Stimulated activated CD4-positive, alpha-beta T cell treated with anti-CD3 and anti-CD28 coated beads, Interleukin-4, amount 100 ng/mL, for 4 hours (primary cell): ENCODE measurements around the gene RIN2.

ENCODE experiments used
- DNase-seq, 2 experiments: peaks; one replicate each; pipeline ENCODE4 v3.0.0-alpha.2; 2020

Gene RIN2, protein sequence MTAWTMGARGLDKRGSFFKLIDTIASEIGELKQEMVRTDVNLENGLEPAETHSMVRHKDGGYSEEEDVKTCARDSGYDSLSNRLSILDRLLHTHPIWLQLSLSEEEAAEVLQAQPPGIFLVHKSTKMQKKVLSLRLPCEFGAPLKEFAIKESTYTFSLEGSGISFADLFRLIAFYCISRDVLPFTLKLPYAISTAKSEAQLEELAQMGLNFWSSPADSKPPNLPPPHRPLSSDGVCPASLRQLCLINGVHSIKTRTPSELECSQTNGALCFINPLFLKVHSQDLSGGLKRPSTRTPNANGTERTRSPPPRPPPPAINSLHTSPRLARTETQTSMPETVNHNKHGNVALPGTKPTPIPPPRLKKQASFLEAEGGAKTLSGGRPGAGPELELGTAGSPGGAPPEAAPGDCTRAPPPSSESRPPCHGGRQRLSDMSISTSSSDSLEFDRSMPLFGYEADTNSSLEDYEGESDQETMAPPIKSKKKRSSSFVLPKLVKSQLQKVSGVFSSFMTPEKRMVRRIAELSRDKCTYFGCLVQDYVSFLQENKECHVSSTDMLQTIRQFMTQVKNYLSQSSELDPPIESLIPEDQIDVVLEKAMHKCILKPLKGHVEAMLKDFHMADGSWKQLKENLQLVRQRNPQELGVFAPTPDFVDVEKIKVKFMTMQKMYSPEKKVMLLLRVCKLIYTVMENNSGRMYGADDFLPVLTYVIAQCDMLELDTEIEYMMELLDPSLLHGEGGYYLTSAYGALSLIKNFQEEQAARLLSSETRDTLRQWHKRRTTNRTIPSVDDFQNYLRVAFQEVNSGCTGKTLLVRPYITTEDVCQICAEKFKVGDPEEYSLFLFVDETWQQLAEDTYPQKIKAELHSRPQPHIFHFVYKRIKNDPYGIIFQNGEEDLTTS

DNA sequence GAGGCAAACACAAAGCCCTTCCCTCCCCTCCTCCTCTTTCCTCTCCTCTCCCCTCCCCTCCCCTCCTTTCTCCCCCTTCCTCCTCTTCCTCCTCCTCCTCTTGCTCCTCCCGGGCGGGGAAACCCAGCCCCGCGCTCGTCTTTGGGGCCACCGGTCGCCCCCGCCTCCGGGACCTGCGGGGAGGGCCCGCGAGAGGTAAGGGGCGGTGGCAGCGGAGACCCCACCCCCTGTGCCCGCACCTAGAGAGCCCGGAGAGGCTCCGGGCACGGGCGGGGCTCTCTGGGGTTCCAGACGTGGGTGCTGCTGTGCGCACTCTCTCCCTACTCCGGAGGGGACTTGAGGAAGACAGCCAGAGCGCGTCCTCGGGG, at the start of gene RIN2:
TSS of gene RIN2 (plus strand) at position 126 of the 368 bp plus-strand sequence. CDS start 131,344 bp downstream, outside the sequence.
- DNase-seq = no peak

DNA sequence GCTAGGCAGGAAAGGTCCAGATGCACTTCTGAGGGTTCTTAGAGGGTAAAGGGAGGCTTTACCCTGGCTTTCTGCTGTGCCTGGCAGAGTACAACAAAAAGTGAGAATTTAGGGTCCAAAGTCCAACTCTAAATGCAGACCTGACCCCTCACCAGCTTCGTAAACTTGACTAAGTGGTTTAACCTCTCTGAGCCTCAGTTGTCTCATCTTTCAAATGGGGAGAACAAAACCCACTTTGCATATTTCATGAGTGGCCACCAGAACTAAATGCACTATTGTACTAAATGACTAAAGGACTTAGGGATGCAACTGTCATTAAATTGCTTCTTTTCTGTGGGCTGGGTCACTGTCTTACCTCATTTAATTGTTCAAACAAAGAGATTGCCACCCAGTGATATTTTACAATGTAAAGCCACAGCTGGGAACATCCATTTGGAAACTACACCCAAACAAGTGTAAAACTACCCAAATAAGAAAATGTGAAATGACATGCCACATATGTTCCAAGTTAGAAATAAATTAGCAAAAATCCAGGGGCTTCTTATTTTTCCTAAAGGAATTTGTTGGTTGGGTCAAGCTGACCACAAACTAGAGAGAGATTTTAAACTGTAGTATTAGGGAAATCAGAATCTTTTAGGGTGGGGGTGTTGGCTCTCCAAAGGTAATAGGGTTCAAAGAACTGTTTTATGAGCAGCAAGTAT, 48.3 kb upstream of the RIN2 start:
- no peak for DNase-seq

DNA sequence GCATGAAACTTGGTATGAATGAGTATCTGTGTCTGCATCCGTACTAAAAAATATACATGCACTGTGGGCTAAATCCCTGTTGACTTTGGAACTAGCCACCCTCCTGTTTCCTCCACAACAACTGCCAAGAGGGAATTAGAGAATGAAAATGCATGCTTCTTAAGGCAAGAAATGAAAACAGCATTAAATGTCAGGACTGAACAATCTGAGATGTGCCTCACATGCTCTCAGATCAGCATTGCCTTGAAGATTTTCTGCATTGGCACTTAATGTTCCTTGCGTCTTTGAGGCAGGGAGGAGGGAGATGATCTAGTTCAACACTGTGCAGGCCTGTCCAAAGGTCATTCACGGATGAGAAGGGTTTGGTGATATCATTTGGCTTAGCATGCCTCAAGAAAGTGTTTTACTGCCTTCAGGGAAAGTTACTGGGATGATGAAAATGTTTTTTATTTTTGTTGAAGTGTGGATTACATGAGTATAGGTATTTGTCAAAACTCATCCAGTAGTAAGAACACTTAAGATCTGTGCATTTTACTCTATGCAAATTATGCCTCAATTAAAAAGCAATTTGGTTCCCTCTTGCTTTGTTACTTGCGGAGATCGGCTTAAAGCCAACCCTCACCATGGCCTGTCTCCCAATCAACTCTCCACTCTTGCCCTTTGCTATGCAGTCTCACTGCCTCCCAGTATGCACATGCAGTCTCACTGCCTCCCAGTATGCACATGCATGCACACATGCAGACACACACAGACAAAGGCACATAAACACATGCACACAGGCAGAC, 47.5 kb upstream of the RIN2 start:
- no peak for DNase-seq

DNA sequence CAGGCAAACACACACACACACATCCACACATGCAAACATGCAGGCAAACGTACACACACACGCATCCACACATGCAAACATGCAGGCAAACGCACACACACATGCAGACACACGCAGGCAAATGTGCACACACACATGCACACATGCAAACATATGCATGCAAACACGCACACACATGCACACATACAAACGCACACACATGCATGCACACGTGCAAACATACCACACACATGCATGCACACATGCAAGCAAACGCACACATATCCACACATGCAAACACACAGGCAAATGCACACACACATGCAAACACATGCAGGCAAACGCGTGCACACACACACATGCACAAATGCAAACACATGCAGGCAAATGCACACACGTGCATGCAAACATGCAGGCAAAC, 46.9 kb upstream of the RIN2 start:
- no peak for DNase-seq

DNA sequence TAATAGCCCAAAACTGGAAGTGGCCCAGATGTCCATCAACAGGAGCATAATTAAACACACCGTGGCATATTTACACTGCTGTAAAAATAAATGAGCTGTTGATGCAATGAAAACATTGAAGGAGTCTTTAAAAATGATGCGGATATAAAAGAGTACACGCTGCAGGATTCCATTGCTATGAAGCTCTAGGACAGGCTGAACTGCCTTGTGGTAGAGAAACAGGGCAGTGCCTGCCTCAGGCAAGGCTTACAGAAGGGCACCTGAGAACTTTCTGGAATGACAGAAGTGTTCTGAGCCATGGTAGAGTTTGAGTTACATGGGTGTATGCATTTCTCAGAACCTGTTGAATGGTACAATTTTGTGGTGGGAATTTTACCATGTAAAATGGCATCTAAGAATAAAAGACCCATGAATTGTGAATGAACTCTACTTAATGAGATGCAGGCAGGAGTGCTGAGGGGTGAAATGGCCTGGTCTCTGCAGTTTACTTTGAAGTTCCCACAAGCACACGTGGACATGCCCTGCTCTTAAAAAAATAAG, 45.3 kb upstream of the RIN2 start:
- DNase-seq = no peak

DNA sequence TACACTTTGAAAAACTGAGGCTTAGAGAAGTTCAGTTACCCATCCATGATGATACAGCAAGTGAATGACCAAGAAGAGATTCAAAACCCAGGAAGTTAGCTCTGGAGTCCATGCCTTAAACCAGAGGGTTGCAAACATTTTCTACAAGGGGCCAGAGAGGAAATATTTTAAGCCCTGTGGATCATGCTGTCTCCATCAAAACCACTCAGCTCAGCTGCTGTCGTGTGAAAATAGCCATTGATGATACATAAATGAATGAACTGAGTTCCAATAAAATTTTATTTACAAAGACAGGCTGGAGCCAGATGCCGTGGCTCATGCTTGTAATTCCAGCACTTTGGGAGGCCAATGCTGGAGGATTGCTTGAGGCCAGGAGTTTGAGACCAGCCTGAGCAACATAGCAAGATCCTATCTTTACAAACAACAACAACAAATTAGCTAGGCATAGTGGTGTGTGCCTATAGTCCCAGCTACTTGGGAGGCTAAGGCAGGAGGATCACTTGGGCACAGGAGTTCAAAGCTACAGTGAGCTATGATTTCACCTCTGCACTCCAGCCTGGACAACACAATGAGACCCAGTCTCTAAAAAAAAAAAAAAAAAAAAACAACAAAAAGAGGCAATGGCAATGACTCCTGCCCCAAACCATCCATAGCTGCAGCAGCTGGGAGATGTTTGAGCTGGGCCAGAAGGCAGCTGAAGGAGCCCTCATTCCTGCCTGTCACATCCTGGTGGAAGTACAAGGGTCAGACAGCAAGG, 44.1 kb upstream of the RIN2 start:
- no peak for DNase-seq

DNA sequence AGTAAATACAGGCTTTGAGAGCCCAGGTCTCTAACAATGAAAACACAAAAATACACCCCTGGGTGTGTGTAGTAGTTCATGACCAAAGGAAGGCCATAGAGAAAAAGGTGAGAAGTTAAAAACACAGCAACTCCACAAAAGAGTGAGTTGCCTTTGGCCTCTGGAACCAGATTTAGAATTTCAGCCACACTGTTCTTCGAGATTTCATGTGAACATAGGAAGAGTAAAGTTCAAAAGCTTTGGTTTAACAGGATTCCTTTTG, 43.5 kb upstream of the RIN2 start:
- DNase-seq = no peak

DNA sequence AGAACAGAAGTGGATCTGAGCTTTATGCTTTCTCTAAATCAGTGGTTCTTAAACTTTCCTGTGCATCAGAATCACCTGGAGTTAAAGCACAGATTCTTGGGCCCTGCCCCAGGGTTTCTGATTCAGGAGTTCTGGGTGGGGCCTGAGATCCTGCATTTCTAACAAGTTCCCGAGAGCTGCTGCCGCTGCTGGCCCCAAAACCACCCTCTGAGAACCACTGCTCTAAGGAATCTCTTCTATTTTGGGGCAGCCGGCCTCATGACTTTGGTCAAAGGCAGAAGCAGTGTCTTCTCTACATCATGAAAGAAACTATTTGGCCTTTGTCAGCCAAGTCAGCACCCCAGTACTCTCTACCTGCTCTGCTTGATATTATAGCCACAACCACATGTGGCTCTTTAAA, 42.1 kb upstream of the RIN2 start:
- DNase-seq = no peak

DNA sequence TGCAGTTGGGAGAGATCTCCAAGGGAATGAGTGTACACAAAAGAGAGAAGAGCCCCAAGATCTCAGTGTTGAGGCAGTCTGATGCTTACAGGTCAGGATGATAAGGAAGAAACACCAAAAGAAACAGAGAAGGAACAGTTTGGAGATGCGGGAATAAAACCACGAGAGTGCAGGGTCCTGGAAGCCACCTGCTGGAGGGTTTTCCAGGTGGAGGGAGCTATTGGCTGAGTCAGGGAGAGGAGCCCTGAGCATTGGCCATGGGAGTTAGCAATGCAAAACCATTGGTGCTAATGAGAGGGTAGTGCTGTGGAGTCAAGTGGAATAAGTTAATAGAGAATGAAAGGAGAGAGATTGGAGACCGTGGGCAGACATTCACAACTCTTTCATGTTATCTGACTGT, 39.2 kb upstream of the RIN2 start:
- no peak for DNase-seq

DNA sequence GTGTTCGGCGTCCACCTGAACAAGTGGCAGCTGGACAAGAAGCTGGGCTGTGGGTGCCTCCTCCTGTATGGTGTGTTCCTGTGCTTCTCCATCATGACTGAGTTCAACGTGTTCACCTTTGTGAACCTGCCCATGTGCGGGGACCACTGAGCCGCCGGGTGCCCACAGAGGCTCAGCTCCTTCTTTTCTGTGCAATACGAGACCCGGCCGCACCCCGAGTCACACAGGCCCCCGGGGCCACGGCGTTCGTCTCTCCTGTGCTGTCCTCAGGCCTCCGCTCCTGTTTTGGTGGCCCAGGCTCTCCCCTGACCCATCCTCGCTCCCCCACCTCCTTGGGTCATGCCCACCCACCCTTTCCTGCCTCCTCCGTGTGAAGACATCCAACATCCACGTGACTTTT, 37.1 kb upstream of the RIN2 start:
- no peak for DNase-seq

DNA sequence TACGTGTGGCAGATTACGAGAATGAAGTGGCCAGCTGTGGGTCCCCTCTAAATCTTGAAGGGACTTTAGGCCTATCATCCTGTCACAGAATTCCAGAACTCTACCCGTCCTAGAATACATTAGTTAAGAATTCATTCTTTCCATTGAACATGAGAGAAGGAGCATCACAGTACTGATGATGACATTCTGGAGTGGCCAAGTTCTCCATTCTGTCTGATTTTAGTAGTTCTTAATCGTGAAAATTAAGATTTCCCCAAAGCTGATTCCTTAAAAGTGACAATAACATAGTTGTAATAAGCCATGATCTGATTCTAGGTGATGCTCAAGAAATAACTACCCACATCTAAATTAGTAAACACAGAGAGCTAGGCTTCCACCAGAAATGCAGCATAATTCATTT, 35.0 kb upstream of the RIN2 start:
- no peak for DNase-seq

DNA sequence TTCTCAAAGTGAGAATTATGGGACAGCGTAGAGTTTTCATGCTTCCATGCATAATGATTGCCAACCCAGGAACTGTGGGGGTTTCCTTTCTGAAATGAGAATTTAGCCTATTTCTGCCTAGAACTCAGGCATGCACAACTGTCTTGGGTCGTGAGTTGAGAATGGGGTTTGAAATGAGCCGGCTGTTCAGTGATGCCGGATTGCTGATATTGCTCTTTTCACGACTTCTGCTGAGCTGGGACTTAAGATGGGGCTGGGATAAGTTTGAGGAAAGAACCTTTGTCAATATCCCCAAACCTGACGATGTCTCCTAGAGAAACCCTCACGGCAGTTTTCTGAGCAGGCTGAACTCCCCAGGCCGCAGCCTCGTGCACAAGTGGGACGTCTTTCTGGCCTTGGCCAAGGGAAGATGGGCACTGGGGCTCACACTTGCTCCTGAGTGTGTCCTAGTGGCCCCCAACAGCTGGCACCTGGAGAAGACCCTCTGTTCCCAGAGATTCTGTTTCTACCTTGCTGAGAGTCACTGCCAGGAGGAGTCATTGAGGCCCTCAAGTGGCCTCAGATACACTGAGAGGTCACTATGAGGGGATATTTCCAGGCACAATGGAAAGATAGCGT, 34.1 kb upstream of the RIN2 start:
- no peak for DNase-seq

DNA sequence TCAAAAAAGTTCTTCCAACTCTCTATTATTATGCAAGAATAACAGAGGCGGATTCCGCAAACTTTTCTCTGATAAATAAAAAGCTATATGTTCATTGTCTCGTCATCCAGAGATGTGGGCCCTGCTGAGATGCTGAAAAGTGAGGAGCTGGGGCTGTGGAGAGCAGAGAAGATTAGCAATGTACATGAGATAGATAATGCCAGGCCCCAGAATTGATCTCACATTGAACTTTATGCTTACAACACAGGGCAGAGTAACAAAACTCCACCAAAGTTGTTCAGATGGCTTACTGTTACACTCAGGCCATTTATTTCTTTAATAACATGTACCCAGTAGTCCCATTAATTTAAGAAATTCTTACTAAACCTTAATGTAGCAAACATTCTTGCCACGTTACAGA, 32.7 kb upstream of the RIN2 start:
- DNase-seq = no peak

DNA sequence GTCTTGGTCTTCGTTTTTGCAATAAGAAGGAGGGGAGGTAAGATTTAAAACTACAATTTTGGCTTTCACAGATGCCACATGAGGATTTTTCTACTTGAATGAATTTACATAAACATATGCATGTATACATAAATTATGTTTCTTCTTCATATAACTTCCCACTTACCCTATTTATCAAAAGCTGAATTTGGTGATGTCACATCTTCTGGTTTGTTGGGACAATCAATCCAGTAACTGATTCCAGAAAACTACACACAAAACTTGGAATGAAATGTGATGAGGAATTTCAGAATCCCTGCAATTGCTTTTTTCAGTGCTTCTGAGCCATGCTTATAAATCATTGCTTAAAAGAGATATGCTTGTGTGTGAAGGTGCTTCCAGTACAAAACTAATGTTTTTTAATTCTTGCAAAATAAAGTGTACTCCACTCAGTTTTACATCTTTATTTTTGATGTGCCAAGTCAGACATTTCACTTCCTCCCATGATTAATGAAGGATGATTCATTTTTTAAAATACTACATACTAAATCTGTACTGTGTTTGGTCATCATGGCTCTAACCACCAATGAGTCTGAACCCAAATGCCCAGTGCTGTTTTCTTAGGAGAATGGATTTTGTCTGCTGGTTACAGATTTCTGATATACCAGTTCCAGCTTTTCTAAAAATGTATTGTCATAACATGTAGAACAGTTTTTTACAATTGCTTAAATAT, 32.1 kb upstream of the RIN2 start:
- no peak for DNase-seq

DNA sequence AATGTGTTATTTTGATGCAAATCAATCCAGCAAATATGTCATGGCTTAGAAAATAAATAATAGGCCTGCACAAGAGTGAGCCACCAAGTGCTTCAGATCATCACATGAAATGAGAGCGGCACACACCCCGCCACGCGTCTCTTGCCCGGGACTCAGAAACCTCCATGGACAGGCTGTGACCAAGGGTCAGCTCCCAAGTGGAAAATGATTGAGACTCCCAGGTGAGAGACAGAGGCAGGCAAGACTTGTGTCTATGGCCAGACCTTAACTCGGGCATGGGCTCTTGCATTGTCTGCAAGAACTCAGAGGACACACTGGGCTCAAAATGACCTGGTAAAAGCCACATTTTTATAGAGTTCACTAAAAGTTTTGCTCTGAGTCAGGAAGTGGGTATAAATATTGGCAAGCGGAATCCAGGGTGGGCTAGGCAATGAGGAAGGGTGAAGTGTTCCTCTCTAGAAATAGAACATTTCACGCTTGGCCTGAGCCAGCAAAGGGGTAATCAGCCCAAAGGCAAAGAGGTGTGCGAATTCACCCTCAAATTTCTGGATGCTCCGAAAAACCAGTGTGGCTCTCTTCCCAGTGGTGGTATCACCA, 30.7 kb upstream of the RIN2 start:
- DNase-seq = no peak

DNA sequence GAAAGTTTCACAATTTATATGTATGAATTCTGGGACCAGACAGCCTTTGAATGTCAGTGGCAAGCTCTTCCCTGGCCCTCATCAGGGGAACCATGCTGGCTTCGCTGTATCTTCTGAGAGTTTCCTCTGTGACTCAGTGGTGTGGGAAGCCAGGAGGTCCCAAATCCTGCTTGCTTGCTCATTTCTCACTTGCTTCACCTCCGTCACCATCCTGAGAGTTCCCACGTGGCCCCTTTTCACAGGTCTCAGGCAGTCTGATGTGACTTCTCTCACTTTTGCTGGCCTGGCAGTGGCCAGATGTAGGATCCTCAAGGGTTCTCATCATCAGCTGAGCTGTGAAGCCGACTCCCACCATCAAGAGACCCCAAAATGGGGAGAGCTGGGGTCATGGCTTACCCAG, 28.4 kb upstream of the RIN2 start:
- no peak for DNase-seq

DNA sequence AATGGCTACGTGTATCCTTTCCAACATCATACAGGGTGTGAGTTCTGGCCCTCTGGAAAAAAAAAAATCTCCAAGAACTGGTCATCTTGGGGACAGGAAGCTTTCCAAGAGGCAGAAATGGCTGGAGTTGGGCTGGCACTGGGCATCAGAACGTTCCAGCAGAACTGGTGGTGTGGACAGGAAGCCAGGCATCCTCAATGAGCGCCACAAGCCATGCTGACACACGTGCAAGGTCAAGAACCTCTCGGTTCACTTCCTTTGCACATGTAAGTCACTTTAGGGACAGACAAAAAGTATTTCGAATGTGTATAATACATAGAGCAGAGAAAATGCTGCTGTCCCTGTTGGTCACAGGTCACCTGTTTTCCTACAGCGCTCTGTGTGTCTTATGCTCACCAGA, 27.4 kb upstream of the RIN2 start:
- no peak for DNase-seq

DNA sequence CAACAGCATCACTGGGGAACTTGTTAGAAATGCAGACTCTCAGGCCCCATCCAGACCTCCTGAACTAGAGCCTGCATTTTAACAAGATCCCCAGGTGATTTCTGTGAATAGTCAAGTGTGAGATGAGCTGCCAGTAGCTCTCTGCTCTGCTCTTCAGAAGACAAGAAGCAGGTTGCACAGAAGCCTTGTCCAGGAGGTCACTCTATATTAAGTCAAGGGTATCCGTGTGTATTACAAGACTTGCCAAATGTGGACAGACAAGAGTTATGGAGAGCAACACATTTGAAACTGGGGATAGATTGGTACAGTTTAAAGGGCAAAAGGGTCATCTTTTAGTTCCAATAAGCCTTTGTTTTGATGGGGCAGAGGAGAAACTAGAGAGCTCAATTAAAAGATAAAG, 23.2 kb upstream of the RIN2 start:
- DNase-seq = no peak

DNA sequence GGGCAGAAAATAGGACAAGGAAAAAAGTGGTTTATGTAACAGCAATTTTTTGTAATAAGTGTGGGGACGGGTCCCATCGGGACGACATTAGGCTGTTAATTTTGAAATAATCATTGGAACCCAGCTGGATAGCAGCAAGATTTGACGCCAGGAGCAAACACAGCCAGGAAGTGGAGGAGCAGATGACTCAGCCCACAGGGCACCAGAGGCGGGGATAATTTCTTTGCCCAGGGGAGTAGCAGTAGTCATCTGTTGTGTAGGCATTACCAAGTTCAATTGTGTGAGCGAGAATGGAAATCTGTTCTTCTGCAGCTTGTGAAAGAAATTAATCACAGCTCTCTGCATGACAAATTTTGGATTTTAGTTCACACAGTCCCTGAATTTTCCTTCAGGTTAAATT, 22.6 kb upstream of the RIN2 start:
- no peak for DNase-seq

DNA sequence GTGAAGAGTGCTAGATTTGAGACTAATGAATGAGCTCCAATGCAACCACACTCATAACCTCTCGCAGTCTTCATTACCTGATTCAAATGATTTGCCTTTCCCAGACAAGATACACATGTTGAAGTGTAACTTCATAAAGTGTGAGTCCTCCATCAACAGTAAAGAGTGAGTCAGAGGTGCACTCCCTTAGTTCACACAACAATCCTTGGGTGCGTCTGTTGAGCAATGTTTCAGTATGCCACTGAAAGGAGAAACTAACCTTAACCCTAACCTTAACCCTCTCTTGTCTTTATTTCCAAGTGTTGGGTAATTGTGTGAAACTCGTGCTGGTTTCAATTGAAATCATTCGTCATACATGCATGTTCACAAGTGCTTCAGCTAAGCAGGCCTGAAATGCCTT, 21.0 kb upstream of the RIN2 start:
- DNase-seq = no peak

DNA sequence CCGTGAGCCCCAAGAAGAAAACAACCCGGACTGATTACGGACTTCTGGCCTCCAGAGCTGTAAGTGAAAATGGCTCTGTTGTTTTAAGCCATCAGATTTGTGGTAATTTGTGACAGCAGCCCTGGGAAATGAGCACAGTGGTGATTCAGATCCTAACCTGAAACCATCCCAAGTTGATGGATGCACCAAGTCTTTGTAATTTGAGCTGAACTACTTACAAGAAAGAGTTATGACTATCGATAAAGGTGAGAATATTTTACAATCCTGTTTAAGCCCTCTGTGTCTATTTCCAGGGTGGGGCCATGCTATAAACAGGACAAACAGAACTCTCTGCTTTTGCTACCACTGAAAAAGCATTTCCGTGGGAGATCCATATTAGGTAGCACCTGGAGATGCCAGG, 19.1 kb upstream of the RIN2 start:
- no peak for DNase-seq
